Thyroid gland (tissue), 4 donors: Measurements from ENCODE around the gene VN1R5.

Experiments
- POLR2A ChIP-seq, 2 donors: fragments of 450-650 bp; IDR thresholded peaks; one replicate each; pipeline ENCODE4 v1.6.1; 2017; ENCODE audit warnings: antibody characterized with exemption in 2 of 2, mild to moderate bottlenecking in 2 of 2, moderate library complexity in 1 of 2
- TF ChIP-seq, protein P1 (sequence below), 6 experiments: fragments of 200-600 bp in 3 of 6; fragments of 450-650 bp in 3 of 6; sonication (generic) in 3 of 6; IDR thresholded peaks; one replicate each; pipeline ENCODE4 v1.5.1; 2016 to 2019; ENCODE audit warnings: antibody characterized with exemption in 6 of 6, mild to moderate bottlenecking in 2 of 6, inconsistent platforms in 1 of 6, moderate library complexity in 1 of 6

DNA sequence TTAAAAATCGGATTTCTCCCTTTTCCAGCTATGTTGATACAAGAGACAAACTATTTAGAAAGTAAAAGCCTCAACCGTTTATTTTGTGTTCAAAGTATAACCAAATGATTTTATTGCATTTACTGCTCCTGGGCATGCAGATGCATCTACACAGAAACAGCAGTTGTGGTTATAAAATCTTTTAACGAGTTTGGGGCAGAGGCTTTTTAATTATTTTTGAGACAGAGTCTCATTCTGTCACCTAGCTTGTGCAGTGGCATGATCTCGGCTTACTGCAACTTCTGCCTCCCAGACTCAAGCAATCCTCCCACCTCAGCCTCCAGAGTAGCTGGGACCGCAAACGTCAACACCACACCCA is 42.2 kb downstream of the VN1R5 start:
- TF ChIP-seq POLR2A (IDR thresholded peaks at IDR 0.05), result no peak
- TF ChIP-seq, protein P1, sequence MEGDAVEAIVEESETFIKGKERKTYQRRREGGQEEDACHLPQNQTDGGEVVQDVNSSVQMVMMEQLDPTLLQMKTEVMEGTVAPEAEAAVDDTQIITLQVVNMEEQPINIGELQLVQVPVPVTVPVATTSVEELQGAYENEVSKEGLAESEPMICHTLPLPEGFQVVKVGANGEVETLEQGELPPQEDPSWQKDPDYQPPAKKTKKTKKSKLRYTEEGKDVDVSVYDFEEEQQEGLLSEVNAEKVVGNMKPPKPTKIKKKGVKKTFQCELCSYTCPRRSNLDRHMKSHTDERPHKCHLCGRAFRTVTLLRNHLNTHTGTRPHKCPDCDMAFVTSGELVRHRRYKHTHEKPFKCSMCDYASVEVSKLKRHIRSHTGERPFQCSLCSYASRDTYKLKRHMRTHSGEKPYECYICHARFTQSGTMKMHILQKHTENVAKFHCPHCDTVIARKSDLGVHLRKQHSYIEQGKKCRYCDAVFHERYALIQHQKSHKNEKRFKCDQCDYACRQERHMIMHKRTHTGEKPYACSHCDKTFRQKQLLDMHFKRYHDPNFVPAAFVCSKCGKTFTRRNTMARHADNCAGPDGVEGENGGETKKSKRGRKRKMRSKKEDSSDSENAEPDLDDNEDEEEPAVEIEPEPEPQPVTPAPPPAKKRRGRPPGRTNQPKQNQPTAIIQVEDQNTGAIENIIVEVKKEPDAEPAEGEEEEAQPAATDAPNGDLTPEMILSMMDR (IDR thresholded peaks at IDR 0.05), result no peak
